OCI-M2 (cell line): ENCODE data around the gene FRYL.
"Not testable (repeated sequence)": the region's sequence is repeated elsewhere in the genome, so short reads cannot be mapped to it uniquely, and the experiment has no call there.

Source experiments
- DNase-seq: peaks from one replicate; lab custom pipeline; 2025; ENCODE audit not compliant: unreplicated experiment; lab: John Stamatoyannopoulos, UW

Gene FRYL

GRCh38 chr4:48748949-48749596 lies 31.0 kb downstream of the FRYL start:
- no peak for DNase-seq

- no peak for DNase-seq
Measured at GRCh38 chr4:48746608-48747362, 33.3 kb downstream of the FRYL start.

DNA sequence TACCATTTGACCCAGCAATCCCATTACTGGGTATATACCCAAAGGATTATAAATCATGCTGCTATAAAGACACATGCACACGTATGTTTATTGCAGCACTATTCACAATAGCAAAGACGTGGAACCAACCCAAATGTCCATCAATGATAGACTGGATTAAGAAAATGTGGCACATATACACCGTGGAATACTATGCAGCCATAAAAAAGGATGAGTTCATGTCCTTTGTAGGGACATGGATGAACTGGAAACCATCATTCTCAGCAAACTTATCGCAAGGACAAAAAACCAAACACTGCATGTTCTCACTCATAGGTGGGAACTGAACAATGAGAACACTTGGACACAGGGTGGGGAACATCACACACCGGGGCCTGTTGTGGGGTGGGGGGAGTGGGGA lies 34.9 kb downstream of the FRYL start:
- not testable (repeated sequence) for DNase-seq

DNA sequence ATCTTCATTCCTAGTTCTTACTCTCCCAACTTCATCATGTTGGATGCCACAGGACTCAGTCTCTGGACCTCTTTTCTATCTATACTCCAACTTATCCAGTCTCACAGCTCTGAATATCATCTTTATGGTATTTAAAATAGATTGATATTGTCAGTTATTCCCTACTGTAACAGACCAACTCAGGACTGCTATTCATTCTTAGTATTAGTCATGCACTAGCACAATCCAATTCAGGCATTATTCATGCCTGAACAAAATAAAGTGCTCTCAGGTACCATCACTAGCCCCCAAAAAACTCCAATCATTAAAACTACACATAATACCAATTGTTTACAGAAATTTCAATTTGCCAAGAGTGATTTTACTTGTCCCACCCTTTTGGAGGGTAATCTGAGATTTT lies 37.7 kb downstream of the FRYL start:
- DNase-seq = no peak

GRCh38 chr4:48739560-48740019 lies 40.5 kb downstream of the FRYL start:
- peak; percentile 10 for DNase-seq

- DNase-seq = no peak
Measured at GRCh38 chr4:48738856-48739255, 41.2 kb downstream of the FRYL start.

DNA sequence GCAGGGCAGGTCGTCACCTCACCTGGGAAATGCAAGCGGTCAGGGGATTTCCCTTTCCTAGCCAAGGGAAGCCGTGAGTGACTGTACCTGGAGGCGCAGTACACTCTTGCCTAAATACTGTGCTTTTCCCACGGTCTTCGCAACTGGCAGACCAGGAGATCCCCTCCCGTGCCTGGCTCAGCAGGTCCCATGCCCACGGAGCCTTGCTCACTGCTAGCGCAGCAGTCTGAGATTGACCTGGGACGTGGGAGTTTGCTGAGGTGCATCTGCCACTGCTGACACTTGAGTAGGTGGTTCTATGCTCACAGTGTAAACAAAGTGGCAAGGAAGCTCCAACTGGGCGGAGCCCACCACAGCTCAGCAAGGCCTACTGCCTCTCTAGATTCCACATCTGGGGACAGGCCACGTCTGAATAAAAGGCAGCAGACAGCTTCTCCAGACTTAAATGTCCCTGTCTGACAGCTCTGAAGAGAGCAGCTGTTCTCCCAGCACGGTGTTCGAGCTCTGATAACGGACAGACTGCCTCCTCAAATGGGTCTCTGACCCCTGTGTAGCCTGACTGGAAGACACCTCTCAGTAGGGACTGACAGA lies 51.1 kb downstream of the FRYL start:
- peak; percentile 5 for DNase-seq

DNA sequence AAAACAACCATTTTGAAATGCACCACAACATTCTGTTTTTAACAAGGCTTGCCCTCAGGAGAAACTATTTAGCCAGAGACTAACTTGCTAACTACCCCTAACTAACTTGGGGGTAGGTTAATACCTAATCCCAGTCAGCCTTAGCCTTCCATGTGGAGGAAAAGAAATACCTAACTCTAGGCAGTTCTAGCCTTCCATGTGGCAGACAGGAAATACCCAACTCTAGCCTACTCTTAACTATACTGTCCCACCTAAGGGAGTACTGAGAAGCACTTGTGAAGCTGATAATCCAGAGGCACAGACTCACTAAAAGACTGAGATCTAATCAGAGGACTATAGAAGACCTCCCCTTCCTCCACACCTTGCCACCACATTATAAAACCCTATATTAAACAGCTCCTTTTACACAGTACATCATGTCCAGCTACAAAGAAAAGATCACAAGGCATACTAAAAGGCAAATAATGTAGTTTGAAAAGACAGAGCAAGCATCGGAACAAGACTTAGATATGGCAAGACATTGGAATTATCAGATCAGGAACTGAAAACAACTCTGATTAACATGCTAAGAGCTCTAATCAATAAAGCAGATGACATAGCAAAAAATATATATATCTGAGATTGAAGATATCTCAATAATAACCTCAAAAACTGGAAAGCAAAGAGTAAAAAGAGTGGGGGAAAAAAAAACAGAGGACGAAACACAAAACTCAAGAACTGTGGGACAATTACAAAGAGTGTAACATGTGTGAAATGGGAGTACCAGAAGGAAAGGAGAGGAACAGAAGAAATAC lies 52.2 kb downstream of the FRYL start:
- no peak for DNase-seq

DNA sequence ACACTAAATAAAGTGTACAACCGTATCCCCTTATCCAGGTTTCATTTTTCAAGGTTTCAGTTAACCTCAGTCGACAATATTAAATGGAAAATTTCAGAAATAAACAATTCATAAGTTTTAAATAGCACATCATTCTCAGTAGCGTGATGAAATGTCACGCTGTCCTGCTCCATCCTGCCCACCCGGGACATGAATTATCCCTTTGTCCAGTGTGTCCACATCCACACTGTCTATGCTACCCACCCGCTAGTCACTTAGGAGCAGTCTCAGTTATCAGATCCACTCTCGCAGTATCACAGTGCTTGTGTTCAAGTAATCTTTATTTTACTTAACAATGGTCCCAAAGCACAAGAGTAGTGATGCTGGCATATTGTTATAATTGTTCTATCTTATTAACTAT lies 54.7 kb downstream of the FRYL start:
- DNase-seq = no peak

- DNase-seq = no peak
Measured at GRCh38 chr4:48722509-48723446, 57.3 kb downstream of the FRYL start.

- no peak for DNase-seq
Measured at GRCh38 chr4:48720459-48720858, 59.6 kb downstream of the FRYL start.

DNA sequence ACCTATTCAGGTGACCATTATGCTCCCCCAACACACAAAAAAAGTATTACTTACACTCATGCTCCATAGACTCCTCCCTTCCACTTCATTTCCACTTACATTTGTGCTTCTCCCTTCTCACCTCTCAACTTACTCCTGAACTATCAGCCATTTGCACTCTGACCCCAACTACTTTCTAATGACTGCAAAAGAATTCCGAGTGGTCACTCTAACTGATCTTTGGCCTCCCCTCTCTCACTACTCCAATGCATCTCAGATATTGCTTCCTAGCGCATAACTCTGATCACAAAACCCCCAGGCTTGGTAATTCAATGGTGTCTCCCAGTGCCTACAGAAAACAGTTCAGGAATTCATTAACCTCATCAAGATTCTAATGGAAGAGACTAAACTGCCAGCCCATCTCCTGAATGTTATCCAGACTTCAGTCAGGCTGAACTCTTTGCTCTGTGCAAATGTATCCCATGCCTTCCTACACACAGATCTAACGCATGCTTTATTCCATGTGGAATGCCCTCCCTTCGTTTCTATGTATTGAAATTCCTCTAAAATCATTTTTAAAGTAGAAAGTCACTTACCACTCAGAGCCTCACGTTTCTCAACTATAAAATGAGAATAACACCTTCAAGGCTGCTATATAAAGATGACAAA lies 61.1 kb downstream of the FRYL start:
- no peak for DNase-seq

- not testable (repeated sequence) for DNase-seq
Measured at GRCh38 chr4:48716285-48716684, 63.8 kb downstream of the FRYL start.

DNA sequence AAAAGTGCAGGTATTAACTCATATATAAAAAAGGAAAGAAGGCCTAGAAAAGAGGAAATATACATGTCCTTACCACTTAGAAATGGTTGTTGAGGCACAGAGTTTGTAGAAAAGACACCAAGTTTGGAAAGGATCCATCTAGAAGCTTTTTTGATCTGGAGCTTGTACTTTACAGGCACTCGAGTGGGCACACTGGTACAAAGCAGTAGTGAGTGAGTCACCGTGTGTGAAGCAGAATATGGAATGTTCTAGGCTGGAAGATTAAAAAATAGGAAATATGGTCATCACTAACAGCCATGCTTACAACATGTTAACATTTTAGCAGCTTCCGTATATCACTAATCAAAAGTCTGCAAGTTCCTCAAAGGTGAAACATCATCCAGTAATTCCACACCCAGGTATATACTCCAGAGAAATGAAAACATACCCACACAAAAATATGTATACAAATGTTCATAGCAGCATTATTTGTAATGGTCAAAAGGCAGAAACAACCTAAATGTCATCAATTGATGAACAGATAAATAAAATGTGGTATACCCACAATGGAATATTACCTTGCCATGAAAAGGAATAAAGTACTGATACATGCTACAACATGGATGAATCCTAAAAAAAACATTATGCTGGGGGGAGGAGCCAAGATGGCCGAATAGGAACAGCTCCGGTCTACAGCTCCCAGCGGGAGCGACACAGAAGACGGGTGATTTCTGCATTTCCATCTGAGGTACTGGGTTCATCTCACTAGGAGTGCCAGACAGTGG lies 69.5 kb downstream of the FRYL start:
- DNase-seq = no peak

DNA sequence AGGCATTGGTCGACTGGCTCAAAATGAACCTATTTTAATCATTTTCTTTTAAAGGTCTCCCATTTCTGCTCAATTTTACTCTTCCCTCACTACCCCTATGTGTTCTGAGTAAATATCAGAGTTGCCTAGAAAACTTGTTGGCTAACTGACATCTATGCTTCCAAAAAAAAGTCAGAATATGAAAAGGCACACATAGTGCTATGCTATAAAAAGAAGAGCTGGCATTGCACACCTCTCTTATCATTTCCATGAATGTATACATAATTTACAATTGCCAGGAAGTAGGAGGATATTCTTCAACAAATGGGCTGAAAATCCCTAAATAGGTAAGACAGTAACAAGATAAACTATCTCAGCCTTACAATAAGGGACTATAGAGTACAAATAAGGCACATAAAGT lies 70.2 kb downstream of the FRYL start:
- DNase-seq = no peak

GRCh38 chr4:48708610-48709009 lies 71.5 kb downstream of the FRYL start:
- no peak for DNase-seq

DNA sequence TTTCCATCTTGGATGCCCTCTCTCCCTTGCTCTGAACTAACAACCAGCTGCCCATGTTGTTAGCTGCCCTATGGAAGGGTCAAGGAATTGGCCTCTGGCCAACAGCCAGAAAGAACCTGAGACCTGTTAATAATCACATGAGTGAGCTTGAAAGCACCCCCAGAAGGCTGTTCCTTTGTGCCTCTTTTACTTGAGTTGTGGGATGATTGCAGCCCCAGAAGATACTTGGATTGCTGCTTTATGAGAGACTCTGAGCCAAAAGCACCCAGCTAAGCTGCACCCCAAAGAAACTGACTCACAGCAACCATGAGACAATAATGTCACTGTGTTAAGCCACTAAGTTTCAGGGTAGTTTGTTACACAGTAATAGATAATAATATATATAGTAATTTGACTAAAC lies 73.3 kb downstream of the FRYL start:
- no peak for DNase-seq

- DNase-seq = no peak
Measured at GRCh38 chr4:48705609-48706008, 74.5 kb downstream of the FRYL start.
